ENCODE measurements around the gene SBF1.
A peak's percentile ranks its signal among the peaks of the same experiment; 100 is the strongest.

SBF1 gene

DNA sequence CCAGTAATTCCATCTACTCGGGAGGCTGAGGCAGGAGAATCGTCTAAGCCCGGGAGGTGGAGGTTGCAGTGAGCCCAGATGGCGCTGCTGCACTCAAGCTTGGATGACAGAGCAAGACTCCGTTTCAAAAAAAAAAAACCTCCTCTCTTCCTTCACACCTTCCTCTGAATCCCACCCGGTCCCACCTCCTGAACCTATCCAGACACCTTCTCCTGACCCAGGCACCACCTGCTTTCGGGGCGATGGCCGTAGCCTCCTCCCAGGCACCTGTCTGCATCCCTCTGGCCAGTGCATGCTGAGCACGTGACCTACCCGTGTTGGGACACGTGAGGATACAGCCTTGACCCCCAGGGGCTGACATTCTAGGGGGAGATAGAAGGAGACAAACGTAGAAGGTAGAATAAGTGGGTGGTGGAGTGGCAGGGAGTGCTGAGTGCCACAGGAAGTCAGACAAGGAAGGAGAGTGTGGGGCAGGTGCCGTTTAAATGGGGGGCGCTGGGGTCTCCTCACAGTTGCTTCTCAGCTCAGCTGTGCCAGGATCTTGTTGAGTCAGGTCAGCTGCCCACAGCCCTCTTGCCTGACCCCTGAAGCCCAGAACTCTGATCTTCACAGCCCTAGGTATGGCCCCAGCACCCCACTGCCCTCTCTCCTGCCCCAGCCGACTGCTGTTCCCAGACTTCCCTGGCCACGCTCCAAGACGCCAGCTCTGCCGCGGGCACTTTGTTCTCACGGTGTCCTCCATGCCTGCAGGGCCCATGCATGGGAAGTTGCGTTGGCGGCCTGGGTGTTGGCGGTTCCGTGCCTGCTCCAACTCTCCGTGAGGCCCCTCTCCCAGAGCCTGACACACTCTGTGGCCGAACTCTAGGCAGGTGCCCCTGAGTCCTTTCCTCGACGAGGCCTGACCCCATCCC, 10.6 kb upstream of the SBF1 start:
- Histone ChIP-seq H3K14ac (ENCODE audit: low read length) (no peak overlapping the region), H2AK5ac (ENCODE audit: low read depth, low read length) (peak overlapping the region; percentile 74), H3K9me3 (replicated peaks in 1 of 2; ENCODE audit: control insufficient read depth in 2 of 2, insufficient read depth in 1 of 2, low read depth in 1 of 2, low read length in 2 of 2) (no peaks in the 10 kb centered on the region), H2BK15ac (ENCODE audit: low read length) (no peak overlapping the region), H3K4me3 (ENCODE audit: low read length in 2 of 2) (no peak overlapping the region), H4K91ac (ENCODE audit: low read depth, low read length, poor library complexity) (no peak overlapping the region), H3K23ac (ENCODE audit: low read depth, low read length, poor library complexity) (no peak overlapping the region), H3K9ac (ENCODE audit: low read depth, low read length, poor library complexity) (peak overlapping the region; percentile 30), H3K4me2 (ENCODE audit: insufficient read depth, low read length, poor library complexity, severe bottlenecking) (no peak overlapping the region), H2AFZ (ENCODE audit: low read length) (no peak overlapping the region), H3K27ac (replicated peaks; ENCODE audit: low read length) (no peak overlapping the region), H3K27me3 (ENCODE audit: control insufficient read depth in 3 of 3, insufficient read depth in 3 of 3, low read depth in 1 of 3, low read length in 3 of 3) (peaks cover 0 to 64% (median 7%) of the 10 kb centered on the region in 3 experiments), H2BK12ac (ENCODE audit: low read length) (no peak overlapping the region), H3K36me3 (replicated peaks in 1 of 2; ENCODE audit: control insufficient read depth in 2 of 2, insufficient read depth in 2 of 2, low read length in 2 of 2) (no peaks in the 10 kb centered on the region), H2BK5ac (ENCODE audit: low read length) (no peak overlapping the region), H4K8ac (ENCODE audit: low read depth, low read length) (no peak overlapping the region), H3K18ac (ENCODE audit: low read length) (peak overlapping the region; percentile 53), H3K4me1 (ENCODE audit: control insufficient read depth in 2 of 2, insufficient read depth in 1 of 2, low read depth in 1 of 2, low read length in 2 of 2) (peaks cover 0 to 2% of the 10 kb centered on the region in 2 donors), H3K4ac (ENCODE audit: low read length) (no peak overlapping the region), H2BK120ac (ENCODE audit: low read depth, low read length) (no peak overlapping the region), H3K79me1 (ENCODE audit: low read depth, low read length) (peaks cover 4% of the 10 kb centered on the region)
- no peak for DNase-seq (ENCODE audit: low spot score)
- WGBS, 2 donors (ENCODE audit: extremely low coverage in 2 of 2, insufficient read length in 2 of 2, insufficient replicate concordance in 1 of 2): no CpG with 5 or more reads among the region's 29 CpGs

DNA sequence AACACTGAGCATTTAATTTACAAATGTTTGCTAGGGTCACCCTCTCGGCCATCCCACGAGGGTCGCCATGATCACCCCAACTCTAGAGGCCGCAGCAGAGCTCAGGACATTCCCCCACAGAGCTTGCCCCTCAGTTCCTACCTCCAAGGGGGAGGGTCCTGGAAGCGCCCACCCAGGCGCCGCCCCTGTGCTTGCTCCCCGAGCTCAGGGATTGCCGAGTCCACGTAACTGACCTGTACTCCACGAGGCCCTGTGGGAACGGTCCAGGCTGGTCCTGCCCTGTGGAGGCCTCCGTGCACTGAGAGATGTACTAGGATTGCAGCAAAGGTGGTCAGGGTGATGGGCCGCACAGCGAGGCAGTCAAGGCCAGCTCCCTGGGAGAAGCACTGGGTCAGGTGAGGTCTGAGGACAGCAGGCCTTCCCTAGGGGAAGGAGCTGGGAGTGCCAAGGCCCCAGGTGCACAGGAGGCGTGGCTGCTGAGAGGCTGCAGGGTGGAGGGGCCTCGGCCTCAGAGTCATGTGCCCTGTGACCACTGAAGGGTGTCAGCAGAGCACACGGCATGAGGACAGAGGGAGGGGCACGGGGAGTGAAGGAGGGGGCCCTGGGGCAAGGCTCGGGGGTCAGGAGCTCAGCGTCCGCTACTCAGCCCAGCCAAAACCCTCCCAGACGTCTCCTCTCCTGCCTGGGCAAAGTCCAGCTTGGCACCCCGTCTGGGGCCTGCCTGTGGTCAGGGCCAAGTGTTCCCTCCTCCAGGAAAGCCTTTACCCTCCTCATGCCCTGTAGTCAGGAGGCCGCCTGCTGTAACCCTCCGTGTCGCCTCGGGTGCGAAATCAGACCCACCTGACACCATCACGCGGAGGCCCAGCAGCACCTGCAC, 9.4 kb upstream of the SBF1 start:
- Histone ChIP-seq H3K23ac (ENCODE audit: low read depth, low read length, poor library complexity) (peak overlapping the region; percentile 65), H3K9ac (ENCODE audit: low read depth, low read length, poor library complexity) (peak overlapping the region; percentile 50), H3K79me1 (ENCODE audit: low read depth, low read length) (peaks cover 4% of the 10 kb centered on the region), H3K9me3 (replicated peaks in 1 of 2; ENCODE audit: control insufficient read depth in 2 of 2, insufficient read depth in 1 of 2, low read depth in 1 of 2, low read length in 2 of 2) (peaks cover 0 to 4% of the 10 kb centered on the region in 2 donors), H4K8ac (ENCODE audit: low read depth, low read length) (no peak overlapping the region), H3K14ac (ENCODE audit: low read length) (no peak overlapping the region), H2AK5ac (ENCODE audit: low read depth, low read length) (peak overlapping the region; percentile 81), H2BK120ac (ENCODE audit: low read depth, low read length) (no peak overlapping the region), H2BK15ac (ENCODE audit: low read length) (no peak overlapping the region), H3K27me3 (ENCODE audit: control insufficient read depth in 3 of 3, insufficient read depth in 3 of 3, low read depth in 1 of 3, low read length in 3 of 3) (peaks cover 3 to 75% (median 16%) of the 10 kb centered on the region in 3 experiments), H3K4me2 (ENCODE audit: insufficient read depth, low read length, poor library complexity, severe bottlenecking) (no peak overlapping the region), H3K4me3 (ENCODE audit: low read length in 2 of 2) (peak overlapping the region in 1 of 2 donors; percentile 40), H2BK12ac (ENCODE audit: low read length) (peak overlapping the region; percentile 73), H2BK5ac (ENCODE audit: low read length) (no peak overlapping the region), H4K91ac (ENCODE audit: low read depth, low read length, poor library complexity) (no peak overlapping the region), H3K27ac (replicated peaks; ENCODE audit: low read length) (no peak overlapping the region), H3K36me3 (replicated peaks in 1 of 2; ENCODE audit: control insufficient read depth in 2 of 2, insufficient read depth in 2 of 2, low read length in 2 of 2) (no peaks in the 10 kb centered on the region), H2AFZ (ENCODE audit: low read length) (no peak overlapping the region), H3K18ac (ENCODE audit: low read length) (peak overlapping the region; percentile 28), H3K4ac (ENCODE audit: low read length) (no peak overlapping the region), H3K4me1 (ENCODE audit: control insufficient read depth in 2 of 2, insufficient read depth in 1 of 2, low read depth in 1 of 2, low read length in 2 of 2) (peaks cover 0 to 2% of the 10 kb centered on the region in 2 donors)
- no CpG with 5 or more reads among the region's 31 CpGs for WGBS, 2 donors (ENCODE audit: extremely low coverage in 2 of 2, insufficient read length in 2 of 2, insufficient replicate concordance in 1 of 2)
- DNase-seq (ENCODE audit: low spot score): no peak

DNA sequence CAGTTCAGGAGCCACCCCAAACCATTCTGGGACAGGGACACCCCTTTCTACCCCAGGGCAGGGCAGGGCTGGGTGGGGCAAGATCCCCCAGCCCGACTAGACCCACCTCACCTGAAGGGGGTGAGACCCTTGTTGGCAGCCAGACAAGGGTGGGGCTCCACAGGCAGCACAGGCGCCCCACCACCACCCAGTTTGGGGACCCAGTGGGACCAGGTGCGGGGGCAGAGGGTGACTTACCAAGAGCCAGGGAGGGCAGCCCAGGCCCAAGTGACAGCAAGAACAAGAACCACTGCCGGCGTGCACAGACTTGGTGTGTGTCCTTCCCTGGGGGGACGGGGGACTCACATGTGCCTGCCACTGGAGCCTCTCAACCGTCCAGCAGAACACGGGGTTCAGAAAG, 8.7 kb upstream of the SBF1 start:
- H2BK12ac ChIP-seq (ENCODE audit: low read length): no peak overlapping the region
- no peak overlapping the region for H2AFZ ChIP-seq (ENCODE audit: low read length)
- no peak overlapping the region for H3K27ac ChIP-seq (replicated peaks; ENCODE audit: low read length)
- no peak overlapping the region for H2BK120ac ChIP-seq (ENCODE audit: low read depth, low read length)
- no peak overlapping the region for H3K14ac ChIP-seq (ENCODE audit: low read length)
- no peak overlapping the region for H4K91ac ChIP-seq (ENCODE audit: low read depth, low read length, poor library complexity)
- no peak overlapping the region for H3K4ac ChIP-seq (ENCODE audit: low read length)
- H4K8ac ChIP-seq (ENCODE audit: low read depth, low read length): no peak overlapping the region
- H3K9ac ChIP-seq (ENCODE audit: low read depth, low read length, poor library complexity): no peak overlapping the region
- H2AK5ac ChIP-seq (ENCODE audit: low read depth, low read length): peak overlapping the region; percentile 81
- no peak for DNase-seq (ENCODE audit: low spot score)
- H3K4me3 ChIP-seq (ENCODE audit: low read length in 2 of 2): no peak overlapping the region
- no peak overlapping the region for H3K23ac ChIP-seq (ENCODE audit: low read depth, low read length, poor library complexity)
- H3K79me1 ChIP-seq (ENCODE audit: low read depth, low read length): peaks cover 4% of the 10 kb centered on the region
- H3K18ac ChIP-seq (ENCODE audit: low read length): no peak overlapping the region
- no peak overlapping the region for H2BK15ac ChIP-seq (ENCODE audit: low read length)
- H3K4me2 ChIP-seq (ENCODE audit: insufficient read depth, low read length, poor library complexity, severe bottlenecking): no peak overlapping the region
- no peak overlapping the region for H2BK5ac ChIP-seq (ENCODE audit: low read length)
- no CpG with 5 or more reads among the region's 8 CpGs for WGBS, 2 donors (ENCODE audit: extremely low coverage in 2 of 2, insufficient read length in 2 of 2, insufficient replicate concordance in 1 of 2)
- H3K4me1 ChIP-seq (ENCODE audit: control insufficient read depth in 2 of 2, insufficient read depth in 1 of 2, low read depth in 1 of 2, low read length in 2 of 2): peaks cover 0 to 2% of the 10 kb centered on the region in 2 donors
- peaks cover 1 to 4% of the 10 kb centered on the region in 2 donors for H3K9me3 ChIP-seq (replicated peaks in 1 of 2; ENCODE audit: control insufficient read depth in 2 of 2, insufficient read depth in 1 of 2, low read depth in 1 of 2, low read length in 2 of 2)
- H3K27me3 ChIP-seq (ENCODE audit: control insufficient read depth in 3 of 3, insufficient read depth in 3 of 3, low read depth in 1 of 3, low read length in 3 of 3): peaks cover 3 to 79% (median 16%) of the 10 kb centered on the region in 3 experiments
- no peaks in the 10 kb centered on the region for H3K36me3 ChIP-seq (replicated peaks in 1 of 2; ENCODE audit: control insufficient read depth in 2 of 2, insufficient read depth in 2 of 2, low read length in 2 of 2)

Data from neuronal stem cell (in vitro differentiated cells).